HK-2 (cell line): ENCODE data around the gene PPP1R7.

Experiments used
- DNase-seq: peaks from one replicate; pipeline ENCODE4 v3.0.0-alpha.2; 2018; ENCODE audit not compliant: unreplicated experiment

The PPP1R7 gene

DNA sequence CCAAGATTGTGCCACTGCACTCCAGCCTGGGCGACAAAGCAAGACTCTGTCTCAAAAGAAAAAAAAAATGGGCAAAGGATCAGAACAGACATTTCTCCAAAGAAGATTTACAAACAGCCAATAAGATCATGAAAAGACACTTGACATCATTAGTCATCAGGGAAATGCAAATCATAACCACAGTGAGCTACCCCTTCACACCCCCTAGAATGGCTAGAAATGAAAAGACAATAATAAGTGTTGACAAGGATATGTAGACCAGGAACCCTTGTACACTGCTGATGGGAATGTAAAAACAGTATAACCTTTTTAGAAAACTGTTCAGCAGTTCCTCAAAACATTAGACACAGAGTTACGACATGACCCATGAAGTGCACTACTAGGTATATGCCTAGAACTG lies 29.8 kb upstream of the PPP1R7 start:
- DNase-seq = no peak

DNA sequence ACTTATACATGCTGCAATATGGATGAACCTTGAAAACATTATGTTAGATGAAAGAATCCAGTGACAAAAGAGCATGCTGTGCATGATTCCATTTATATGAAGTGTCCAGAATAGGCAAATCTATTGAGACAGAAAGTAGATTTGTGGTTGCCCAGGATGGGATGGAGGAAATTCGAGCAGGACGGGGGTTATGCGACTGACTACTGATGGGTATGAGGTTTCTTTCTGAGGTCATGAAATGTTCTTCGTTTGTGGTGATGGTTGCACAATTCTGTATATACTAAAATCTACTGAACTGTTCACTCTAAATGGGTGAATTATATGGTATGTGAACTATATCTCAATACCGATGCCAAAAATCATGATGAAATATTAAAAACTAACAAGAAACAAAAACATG lies 29.3 kb upstream of the PPP1R7 start:
- DNase-seq = no peak

DNA sequence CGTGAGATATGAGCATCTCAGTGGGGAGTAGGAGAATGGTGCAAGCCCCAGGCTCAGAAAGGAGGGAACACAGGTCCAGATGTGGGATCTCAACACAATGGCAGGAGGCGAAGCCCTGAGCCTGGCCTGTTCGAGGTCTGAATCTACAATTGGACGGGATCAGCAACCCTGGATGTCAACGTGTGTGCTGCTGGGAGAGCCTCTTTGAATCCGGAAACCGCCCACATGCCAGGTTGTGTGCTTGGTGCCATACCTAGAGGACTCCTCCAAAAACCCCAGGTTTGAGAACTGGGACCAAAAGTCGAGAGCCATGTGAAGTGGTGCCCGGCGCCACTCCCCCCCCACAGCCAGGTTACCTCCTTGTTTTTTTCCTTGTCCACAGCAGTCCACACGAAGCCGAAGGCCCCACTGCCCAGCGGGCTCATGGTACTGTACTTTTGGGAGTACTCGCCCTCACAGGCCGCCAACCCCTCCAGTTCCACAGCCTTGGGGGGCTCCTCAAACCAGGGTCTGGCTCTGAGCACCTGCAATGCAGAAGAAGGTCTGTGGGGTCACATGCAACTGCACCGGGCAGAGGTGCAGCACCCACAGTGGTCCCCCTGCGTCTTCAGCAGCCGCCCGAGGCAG lies 27.8 kb upstream of the PPP1R7 start:
- DNase-seq = no peak

DNA sequence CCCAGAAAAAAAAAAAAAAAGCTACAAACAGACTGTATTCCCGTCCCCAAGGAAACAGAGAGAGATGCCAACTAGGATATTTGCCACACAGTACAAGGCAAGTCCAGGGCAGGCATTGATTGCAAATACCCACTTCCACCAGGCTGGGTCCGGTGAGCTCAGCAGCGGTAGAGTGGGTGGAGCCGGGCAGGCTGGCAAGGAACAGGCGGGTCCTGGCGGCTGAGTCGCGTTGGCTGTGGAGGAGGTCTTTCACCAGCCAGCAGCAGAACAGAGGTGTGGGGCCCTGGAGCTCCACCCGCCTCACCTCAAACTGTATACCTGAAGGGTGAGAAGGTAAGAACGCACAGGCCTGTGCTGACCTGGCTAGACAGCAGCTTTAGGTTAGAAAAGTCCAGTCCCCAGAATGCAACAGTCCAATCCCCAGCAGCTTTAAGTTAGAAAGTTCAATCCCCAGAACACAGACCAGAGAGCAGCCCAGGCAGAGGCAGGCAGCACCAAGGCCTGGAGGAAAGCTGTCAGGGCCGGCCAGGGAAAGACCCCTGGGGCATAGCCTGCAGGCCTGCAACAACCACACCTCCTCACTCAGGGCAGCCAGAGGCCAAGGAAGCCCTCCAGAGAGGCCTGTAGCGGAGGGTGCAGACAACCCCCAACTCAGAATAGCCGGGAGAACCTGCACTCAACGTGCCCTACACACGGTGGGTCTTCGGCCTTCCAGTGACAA lies 26.3 kb upstream of the PPP1R7 start:
- DNase-seq = peak; percentile 14

DNA sequence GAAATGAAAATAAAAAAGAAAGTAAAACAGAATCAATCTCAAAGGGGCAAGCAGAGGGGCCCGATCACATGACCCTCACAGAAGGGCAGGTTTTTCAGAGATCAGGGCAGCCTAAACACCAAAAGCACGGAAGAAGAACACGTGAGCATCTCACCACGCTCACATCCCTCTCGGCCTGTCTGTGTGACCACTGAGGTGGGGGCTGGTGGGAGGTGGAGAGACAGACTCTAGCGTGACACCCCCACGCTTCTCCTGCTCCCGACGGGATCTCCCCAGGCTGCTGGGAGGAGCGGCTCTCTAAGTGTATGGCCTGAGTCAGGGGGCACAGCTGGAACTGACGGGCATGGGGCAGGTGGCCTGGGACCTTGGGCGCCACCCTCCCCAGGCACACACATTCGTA lies 24.6 kb upstream of the PPP1R7 start:
- no peak for DNase-seq

DNA sequence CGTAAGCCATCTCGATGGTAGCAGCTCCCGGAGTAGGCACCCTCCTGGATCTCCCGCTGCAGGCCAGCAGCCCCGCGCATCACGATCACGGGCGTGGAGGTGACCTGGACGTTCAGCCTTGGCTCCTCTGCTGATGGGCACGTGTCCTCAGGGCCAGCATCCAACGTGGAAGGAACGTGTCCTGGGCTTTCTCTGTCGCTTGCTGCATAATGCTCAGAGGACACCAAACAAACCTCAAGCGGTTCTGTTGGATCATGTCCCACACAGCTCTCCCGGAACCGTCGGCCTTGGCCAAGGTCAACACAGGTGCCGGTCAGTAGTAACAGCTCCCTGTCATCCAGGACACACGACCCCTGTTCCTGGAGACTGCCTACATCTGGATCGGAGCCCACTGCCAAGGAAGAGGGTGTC lies 24.1 kb upstream of the PPP1R7 start:
- DNase-seq = no peak

DNA sequence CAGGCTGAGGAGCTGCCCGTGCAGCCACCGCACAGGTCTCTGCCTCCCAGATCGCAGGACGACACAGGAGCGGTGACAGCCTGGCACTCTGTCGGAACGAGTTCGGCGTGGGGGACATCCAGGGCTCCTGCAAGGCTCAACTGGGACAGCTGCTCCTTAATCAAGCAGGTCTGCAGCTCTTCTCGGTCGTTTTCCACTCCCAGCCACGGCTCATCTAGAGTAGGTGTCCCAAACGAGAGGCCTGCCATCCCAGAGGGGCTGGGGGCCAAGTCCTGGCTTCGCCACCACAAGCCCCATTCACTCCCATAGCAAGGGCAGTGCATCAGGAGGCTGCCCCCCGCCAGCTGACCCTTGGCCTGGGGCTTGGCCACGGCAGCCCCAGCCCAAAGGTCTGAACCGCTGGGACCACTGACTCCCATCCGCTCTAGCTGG lies 23.5 kb upstream of the PPP1R7 start:
- no peak for DNase-seq

DNA sequence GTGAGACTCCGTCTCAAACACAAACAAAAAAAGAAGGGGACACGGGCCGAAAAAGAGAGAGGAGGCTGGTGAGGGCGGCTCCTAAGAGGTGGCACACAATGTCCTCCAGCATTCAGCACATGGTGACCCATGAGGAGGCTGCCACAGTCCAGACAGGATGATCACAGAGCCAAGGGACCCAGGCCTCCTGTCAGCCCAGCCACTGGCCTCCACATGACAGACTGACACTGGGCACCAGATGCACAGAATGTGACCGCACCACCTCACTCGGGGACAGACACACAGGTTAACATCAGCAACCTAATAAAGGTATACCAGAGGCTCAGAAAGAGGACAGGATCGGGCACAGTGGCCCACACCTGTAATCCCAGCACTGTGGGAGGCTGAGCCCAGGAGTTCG lies 22.0 kb upstream of the PPP1R7 start:
- DNase-seq = no peak

DNA sequence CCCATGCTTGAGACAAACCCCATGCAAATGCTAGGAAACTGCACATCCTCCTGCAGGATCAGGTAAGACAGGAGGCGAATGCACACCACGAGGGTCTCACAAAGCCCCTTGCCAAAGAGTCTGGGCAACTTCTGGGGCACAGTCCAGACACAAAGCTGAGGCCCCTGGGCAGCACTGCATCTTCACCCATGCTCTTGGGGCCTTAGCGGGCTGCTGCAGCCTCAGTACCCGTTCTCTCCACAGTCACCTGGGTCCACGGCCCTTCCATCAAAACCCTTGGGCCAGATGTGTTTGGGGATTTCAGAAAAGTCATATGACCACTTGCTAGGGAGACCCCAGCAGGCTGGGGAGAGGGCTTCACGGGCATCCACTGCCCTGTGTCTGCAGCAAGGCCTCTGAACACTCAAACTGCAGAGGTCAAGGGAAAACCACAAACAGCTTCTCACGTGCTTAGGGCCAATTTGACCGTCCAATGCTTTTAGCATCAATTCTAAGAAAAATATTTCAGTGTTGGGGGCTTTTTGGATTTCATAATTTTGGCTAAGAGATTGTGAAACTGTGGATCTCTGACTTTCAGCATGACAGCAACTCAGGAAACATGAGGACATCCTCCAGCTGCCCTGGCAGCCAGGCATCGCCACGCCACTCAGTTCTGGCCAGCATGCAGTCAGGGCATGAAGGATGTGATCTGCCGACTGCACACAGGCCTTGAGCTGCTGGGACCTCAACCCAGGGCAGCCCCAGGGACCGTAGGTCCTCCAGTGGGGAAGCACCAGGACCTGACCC lies 21.0 kb upstream of the PPP1R7 start:
- no peak for DNase-seq

DNA sequence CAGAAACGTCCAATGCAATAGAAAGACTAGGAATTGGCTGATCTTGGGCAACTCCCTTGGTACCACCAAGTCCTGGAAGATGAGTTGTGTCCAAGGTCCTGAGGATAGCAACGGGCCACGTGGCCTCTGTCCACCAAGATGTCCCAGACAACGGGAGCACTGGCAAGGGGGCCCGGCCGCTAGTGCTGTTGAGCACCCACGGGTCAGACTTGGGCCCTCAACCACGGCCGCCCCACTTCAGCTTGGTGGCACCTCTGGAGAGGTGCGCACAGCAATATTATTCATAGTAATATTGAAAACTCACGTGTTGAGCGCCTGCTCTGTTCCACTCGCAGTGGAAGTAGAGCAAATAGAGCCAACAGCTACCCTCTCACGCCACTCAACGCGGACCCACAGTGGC lies 20.0 kb upstream of the PPP1R7 start:
- no peak for DNase-seq

DNA sequence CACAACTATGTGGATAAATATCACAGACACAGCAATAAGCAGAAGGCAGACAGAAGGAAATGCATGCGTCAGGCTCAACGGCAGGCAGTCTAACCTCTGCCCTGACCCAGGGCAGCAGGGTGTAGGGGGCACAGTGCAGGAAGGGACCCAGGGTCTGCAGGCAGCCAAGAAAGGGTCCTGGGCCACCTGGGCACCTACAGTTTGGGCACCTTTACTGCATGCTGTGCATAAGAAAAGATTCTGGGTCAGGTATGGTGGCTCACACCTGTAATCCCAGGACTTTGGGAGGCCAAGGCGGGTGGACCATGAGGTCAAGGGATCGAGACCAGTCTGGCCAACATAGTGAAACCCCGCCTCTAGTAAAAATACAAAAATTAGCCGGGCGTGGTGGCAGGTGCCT lies 18.7 kb upstream of the PPP1R7 start:
- no peak for DNase-seq

DNA sequence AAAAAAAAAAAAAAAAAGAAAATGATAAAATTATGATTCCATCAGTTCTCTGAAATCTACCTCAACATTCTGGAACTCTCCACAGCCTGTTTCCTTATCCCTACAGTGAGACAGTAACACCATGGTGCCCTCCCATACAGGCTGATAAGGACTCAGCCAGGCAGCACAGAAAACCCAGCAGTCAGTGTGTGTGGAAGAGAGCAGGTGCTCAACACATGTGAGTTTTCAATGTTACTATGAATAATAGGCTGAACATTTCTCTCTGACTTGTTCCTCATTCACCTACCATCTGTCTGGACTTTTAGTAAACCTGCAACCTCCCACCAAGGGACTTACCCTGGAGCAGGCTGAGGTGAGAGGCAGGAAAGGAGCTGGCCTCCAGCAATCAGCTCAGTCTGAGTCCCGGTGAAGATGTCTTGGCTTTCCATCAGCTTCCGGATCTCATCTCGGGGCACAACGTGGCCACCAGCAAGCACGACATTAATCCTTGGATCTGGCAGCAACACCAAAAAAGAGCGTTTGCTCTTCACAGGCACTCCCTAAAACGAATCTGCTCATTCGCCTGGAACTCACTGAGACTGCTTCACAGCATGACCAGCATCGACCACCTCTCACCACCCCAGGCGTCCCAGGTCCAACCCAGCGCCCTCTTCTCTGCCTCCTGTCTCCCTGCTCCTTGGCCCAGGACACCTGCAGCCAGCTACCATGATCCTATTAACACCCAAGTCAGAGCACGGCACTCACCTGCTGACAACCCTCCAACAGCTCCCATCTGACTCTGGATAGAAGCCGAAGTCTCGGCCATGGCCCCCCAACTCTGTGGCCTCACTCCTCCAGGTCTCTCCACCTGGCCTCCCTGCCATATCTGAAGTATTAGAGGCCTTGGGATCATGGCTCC lies 17.5 kb upstream of the PPP1R7 start:
- no peak for DNase-seq

DNA sequence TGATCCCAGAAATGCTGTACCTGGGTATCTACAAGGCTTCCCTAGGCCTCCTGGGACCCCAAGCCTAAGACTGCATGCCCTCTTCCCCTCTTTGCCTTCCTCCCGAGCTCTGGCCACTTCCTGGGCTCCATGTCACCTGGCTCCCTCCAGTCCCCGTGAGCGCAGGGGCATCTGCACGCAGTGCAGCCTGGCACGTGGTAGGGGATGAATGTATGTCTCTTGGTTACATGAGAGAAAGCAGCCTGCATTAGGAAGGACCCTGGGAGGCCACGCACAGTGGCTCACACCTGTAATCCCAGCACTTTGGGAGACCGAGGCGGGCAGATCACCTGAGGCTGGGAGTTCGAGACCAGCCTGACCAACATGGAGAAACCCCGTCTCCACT lies 16.8 kb upstream of the PPP1R7 start:
- DNase-seq = no peak

DNA sequence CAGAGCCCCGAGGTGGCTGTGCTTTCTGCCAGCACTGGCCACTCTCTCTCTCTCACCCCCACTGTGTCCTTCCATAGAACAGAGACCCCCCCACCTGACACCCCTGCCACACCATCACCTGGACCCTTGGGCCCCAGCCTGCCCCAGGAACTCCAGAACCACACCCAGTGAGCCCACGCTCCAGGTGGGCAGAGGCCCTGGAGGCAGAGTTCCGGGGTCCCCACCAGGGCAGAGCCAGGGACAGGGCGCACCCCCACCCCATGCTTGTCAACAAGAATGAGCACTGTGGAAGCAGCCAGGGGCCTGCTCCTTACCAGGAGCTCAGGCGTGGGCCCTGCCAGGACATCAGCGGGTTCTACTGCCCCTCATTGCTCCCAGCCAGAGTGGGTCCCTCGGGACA lies 15.6 kb upstream of the PPP1R7 start:
- DNase-seq = no peak

DNA sequence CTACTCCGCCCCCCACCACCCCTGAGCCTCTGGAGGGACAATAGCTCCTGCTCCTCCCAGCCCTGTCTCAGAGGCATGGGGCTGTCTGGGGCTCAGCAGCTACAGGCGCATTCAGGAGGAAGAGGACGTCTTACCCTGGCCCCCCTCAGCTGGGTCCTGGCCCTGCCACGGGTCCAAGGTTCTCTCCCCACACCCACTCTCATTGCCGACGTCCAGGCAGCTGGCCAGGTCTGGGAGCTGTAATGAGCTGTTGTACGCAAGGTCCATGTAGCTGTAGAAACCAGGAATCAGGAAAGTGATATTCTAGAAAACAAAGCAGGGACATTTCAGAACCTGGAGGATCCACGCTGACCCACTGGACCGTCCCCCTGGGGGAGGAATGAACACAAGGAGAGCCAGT lies 14.5 kb upstream of the PPP1R7 start:
- DNase-seq = no peak

DNA sequence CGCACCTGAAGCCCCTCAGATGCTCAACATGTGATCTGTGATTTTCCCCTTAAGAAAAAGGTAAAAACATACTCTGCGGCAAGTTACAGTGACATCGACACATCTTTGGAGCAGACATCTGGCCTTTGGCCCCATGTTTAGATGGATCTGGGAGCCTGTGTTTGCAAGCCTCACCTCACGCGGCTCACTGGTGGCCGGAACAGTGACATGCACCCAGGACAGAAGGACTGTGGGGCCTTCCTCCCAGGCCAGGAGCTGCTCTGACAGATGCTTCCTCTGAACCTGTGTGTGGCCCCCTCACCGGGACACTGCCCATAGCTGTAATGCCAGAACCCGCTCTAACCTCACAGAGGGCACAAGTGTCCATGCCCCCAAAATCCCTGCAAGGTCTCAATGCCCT lies 14.1 kb upstream of the PPP1R7 start:
- no peak for DNase-seq

DNA sequence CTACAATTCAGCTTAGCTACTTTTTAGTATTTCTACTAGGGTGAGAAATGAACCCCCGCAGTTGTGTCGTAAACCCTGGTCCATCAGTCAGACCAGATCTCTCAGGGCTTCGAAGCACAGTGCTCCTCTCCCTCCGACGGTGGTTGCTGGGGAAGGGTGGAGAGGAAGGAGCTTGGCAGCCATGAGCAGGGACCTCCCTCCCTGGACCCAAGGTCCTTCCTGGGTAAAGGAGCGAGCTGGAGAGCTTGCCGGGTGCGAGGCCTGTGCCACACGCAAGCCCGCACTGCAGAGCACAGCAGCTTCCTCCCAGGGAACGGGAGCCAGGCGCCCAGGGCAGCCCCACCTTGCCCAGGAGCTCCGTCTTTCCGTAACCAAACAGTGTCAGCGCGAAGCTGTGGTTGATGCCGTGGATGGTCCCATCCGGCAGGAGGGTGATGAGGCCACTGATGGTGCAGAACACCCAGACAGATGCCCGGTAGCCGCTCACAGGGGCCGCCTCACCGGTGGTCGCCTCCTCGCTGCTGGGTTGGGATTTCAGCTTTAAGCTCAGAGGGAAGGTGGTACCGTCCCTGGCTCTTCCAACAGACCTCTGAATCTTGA lies 13.5 kb upstream of the PPP1R7 start:
- no peak for DNase-seq

DNA sequence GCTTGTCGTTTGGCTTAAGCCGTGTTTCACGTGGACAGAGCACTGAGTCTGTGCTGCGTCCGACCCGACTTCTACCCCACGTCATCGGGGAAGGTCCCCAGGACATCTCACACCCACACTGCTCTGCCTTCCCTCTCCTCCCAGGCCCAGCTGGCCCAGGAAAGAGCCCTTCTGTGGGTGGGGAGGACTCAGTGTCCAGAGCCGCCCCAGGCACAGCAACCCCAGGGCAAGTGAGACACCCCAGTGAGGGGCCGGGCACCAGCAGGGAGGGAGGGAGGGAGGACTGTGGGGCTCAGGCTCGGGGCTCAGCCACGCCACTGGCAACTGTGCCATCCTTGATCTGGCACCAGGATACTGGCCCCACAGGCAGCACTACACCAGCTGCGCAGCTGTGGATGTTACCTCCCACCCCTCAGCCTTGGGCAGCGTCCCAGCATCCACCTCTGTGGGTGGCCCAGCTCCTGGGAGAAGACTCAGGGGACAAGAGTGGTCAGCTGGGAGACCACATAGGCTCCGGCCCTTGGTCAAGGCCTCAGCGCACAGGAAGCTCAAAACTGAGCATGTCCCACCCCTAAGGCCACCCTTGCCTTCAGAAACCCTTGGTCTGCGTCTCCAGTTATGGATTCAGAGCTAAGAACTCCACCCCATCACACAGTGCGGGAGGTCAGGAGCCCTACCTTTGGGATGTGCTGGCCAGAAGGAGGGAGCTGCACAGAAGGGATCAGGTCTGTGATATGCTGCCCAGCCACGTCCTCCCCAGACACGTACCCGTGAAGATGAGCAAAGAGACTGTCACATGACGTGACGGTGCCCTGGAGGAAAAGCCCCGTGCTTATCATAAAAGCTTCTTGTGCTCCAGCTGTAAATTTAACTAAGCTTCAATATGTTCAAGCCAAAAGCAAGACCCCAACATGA lies 12.7 kb upstream of the PPP1R7 start:
- DNase-seq = no peak

DNA sequence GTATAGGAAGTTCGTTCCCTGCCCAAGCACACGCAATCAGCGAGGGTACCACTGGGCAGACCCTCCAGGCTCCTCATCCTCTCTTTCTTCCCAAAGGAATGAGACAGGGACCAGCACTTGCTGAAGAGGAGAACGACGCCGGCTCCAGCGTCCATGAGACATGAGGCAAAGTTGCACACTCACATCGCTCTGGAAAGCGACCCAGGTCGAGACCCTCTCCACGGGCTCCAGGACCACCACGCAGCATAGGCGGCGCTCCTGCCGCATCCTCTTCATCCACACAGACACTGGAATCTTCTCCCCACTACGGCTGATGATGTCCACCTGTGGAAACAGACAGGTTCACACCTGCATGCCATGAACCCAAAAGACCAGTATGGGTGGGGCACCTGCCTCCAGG lies 11.8 kb upstream of the PPP1R7 start:
- no peak for DNase-seq
